HepG2 (cell line): ENCODE data around the gene TMEM97. TPM values are rescaled to one million over a fixed set of nuclear protein-coding genes. Genes with fewer than 3 reads are reported as not detected.

Experiments
- BHLHE40 ChIP-seq: IDR thresholded peaks from 2 replicates; pipeline ENCODE4 v1.6.1; 2011; ENCODE audit warnings: low read length, improper control_type of control experiment
- GTF3A ChIP-seq: sonication (generic); formaldehyde crosslinking; conservative IDR thresholded peaks from 2 replicates; pipeline ENCODE4 v1.4.0; 2020; ENCODE audit warnings: mild to moderate bottlenecking, missing genetic modification reagents
- NR2F2 ChIP-seq: IDR thresholded peaks from 2 replicates; pipeline ENCODE4 v1.6.1; 2012; ENCODE audit warnings: low read depth, inconsistent platforms, borderline replicate concordance
- RAD21 ChIP-seq: fragments of 450-650 bp; formaldehyde crosslinking; IDR thresholded peaks from 2 replicates; pipeline ENCODE4 v1.5.0; 2020; ENCODE audit warnings: mild to moderate bottlenecking
- RXRA ChIP-seq: sonication (generic); formaldehyde crosslinking; IDR thresholded peaks from 2 replicates; pipeline ENCODE4 v1.5.1; 2020; ENCODE audit warnings: missing genetic modification reagents
- TARDBP ChIP-seq: sonication (generic); formaldehyde crosslinking; IDR thresholded peaks from 2 replicates; pipeline ENCODE4 v1.8.0; 2022; ENCODE audit warnings: mild to moderate bottlenecking, missing genetic modification reagents
- TFE3 ChIP-seq: IDR thresholded peaks from 2 replicates; pipeline ENCODE4 v1.6.1; 2016
- THAP7 ChIP-seq: sonication (generic); formaldehyde crosslinking; IDR thresholded peaks from 2 replicates; pipeline ENCODE4 v1.8.1; 2023; ENCODE audit warnings: mild to moderate bottlenecking, missing genetic modification reagents
- ZBTB33 ChIP-seq: sonication (generic); formaldehyde crosslinking; IDR thresholded peaks from 2 replicates; pipeline ENCODE4 v1.4.0; 2020; ENCODE audit warnings: missing genetic modification reagents
- ZFP37 ChIP-seq: sonication (generic); formaldehyde crosslinking; IDR thresholded peaks from 2 replicates; pipeline ENCODE4 v1.4.0; 2020; ENCODE audit warnings: missing genetic modification reagents, borderline replicate concordance
- ZNF205 ChIP-seq: IDR thresholded peaks from 2 replicates; pipeline ENCODE4 v1.6.1; 2018; ENCODE audit warnings: missing biosample characterization, missing genetic modification reagents
- ZNF501 ChIP-seq: sonication (generic); formaldehyde crosslinking; IDR thresholded peaks from 2 replicates; pipeline ENCODE4 v1.5.1; 2020; ENCODE audit warnings: mild to moderate bottlenecking, moderate library complexity, missing genetic modification reagents
- ZNF530 ChIP-seq: sonication (generic); formaldehyde crosslinking; IDR thresholded peaks from 2 replicates; pipeline ENCODE4 v1.5.0; 2020; ENCODE audit warnings: low read depth, mild to moderate bottlenecking, missing genetic modification reagents
- ZNF556 ChIP-seq: sonication (generic); formaldehyde crosslinking; IDR thresholded peaks from 2 replicates; pipeline ENCODE4 v1.4.0; 2020; ENCODE audit warnings: mild to moderate bottlenecking, missing genetic modification reagents, borderline replicate concordance
- polyA plus RNA-seq, 8 experiments: library from polyadenylated mRNA; depleted of rRNA in 3 of 8; stranded (reverse) in 7 of 8; unstranded in 1 of 8; fragments of >200 nt; fragmentation: Illumina TruSeq in 4 of 8; extraction: Trizol in 4 of 8; gene quantifications; 2 replicates each; pipeline versions ENCODE4 v1.2.1 to v1.2.3, GENCODE V29; 2011 to 2016; ENCODE audit warnings: low read depth in 4 of 8, missing spikeins in 1 of 8, mixed read lengths in 1 of 8; ENCODE audit not compliant: insufficient read depth in 1 of 8
- total RNA-seq, 5 experiments: library from RNA; depleted of rRNA; stranded (reverse); fragments of >200 nt; fragmentation: Illumina TruSeq; extraction: Trizol; gene quantifications; 2 replicates each; pipeline ENCODE4 v1.2.3, GENCODE V29; 2016; ENCODE audit warnings: low read depth in 1 of 5
- TF ChIP-seq, protein P1 (sequence below): IDR thresholded peaks from 2 replicates; pipeline ENCODE4 v1.6.1; 2018; ENCODE audit warnings: missing genetic modification reagents, mild to moderate bottlenecking, missing compliant biosample characterization
- TF ChIP-seq, protein P2 (sequence below): sonication (generic); formaldehyde crosslinking; IDR thresholded peaks from 2 replicates; pipeline ENCODE4 v1.8.1; 2023; ENCODE audit warnings: mild to moderate bottlenecking, missing genetic modification reagents
- TF ChIP-seq, protein P3 (sequence below): sonication (generic); formaldehyde crosslinking; conservative IDR thresholded peaks from 2 replicates; pipeline ENCODE4 v1.8.0; 2022; ENCODE audit warnings: mild to moderate bottlenecking, moderate library complexity, missing genetic modification reagents

Gene TMEM97
- total and polyA plus RNA-seq, 2 of the 13 experiments (the other 11 are each of a cell fraction or from before 2014, with no cell fraction given), result 69.6 to 137 TPM

DNA sequence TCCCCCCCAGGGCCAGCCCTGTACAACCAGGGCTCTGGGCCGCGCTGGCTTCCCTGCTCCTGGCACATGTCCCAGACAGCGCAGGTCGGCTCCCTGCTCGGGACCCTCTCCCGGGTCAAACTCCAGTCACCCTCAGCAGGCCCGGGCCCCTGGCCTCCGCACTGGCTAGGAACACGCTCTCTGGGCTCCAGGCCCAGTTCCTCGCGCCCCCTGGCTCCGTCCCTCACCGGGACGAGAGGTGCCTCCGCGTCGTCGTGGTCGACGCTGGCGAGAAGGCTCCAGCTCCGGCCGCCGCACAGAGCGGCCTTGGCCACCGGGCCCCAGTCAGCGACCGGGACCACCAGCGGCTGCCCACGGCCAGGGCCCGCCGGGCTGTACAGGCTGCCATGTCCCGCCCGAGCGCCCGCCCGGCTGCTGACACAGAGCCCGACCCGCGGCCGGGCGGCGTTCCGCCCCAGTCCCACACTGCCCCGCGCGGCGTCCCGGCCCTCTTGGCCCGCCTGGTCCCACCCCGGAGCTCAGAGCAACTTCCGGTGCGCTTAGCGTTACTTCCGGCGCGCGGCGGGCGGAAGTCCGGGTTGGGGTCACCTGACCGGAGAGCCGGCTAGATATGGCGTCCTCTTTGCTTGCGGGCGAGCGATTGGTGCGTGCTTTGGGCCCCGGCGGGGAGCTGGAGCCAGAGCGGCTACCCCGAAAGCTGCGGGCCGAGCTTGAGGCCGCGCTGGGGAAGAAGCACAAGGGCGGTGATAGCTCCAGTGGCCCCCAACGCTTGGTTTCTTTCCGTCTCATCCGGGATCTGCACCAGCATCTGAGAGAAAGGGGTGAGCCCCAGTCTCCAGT is 38.3 kb downstream of the TMEM97 start, which contains the start of gene POLDIP2 (continued):
- TF ChIP-seq THAP7 (CRISPR knock-in tag) (no peak), ZNF205 (CRISPR knock-in tag) (peak; percentile 84), ZNF501 (CRISPR knock-in tag) (peak; percentile 94), BHLHE40 (peak; percentile 35; the same call in 1 of the 2 replicates), GTF3A (CRISPR knock-in tag) (no peak), ZNF556 (CRISPR knock-in tag) (peak; percentile 88; the same call in 1 of the 2 replicates), TFE3 (peak; percentile 81; the same call in 1 of the 2 replicates), RAD21 (peak; percentile 73), ZFP37 (CRISPR knock-in tag) (no peak), RXRA (peak; percentile 62; the same call in 1 of the 2 replicates), TARDBP (peak; percentile 97), ZNF530 (CRISPR knock-in tag) (no peak), ZBTB33 (CRISPR knock-in tag) (no peak; the same call in 1 of the 2 replicates), NR2F2 (peak; percentile 37; the same call in 1 of the 2 replicates)
- TF ChIP-seq, protein P1, sequence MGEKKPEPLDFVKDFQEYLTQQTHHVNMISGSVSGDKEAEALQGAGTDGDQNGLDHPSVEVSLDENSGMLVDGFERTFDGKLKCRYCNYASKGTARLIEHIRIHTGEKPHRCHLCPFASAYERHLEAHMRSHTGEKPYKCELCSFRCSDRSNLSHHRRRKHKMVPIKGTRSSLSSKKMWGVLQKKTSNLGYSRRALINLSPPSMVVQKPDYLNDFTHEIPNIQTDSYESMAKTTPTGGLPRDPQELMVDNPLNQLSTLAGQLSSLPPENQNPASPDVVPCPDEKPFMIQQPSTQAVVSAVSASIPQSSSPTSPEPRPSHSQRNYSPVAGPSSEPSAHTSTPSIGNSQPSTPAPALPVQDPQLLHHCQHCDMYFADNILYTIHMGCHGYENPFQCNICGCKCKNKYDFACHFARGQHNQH (CRISPR knock-in tag), result peak; percentile 80; the same call in 1 of the 2 replicates
- TF ChIP-seq, protein P2, sequence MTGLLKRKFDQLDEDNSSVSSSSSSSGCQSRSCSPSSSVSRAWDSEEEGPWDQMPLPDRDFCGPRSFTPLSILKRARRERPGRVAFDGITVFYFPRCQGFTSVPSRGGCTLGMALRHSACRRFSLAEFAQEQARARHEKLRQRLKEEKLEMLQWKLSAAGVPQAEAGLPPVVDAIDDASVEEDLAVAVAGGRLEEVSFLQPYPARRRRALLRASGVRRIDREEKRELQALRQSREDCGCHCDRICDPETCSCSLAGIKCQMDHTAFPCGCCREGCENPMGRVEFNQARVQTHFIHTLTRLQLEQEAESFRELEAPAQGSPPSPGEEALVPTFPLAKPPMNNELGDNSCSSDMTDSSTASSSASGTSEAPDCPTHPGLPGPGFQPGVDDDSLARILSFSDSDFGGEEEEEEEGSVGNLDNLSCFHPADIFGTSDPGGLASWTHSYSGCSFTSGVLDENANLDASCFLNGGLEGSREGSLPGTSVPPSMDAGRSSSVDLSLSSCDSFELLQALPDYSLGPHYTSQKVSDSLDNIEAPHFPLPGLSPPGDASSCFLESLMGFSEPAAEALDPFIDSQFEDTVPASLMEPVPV (CRISPR knock-in tag), result peak; percentile 96
- TF ChIP-seq, protein P3, sequence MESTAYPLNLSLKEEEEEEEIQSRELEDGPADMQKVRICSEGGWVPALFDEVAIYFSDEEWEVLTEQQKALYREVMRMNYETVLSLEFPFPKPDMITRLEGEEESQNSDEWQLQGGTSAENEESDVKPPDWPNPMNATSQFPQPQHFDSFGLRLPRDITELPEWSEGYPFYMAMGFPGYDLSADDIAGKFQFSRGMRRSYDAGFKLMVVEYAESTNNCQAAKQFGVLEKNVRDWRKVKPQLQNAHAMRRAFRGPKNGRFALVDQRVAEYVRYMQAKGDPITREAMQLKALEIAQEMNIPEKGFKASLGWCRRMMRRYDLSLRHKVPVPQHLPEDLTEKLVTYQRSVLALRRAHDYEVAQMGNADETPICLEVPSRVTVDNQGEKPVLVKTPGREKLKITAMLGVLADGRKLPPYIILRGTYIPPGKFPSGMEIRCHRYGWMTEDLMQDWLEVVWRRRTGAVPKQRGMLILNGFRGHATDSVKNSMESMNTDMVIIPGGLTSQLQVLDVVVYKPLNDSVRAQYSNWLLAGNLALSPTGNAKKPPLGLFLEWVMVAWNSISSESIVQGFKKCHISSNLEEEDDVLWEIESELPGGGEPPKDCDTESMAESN (CRISPR knock-in tag), result peak; percentile 78
